Spinal cord (tissue), 10 donors: ENCODE measurements around the gene BCL11A. TPM values are rescaled to one million over a fixed set of nuclear protein-coding genes. Genes with fewer than 3 reads are reported as not detected.

Experiments
- DNase-seq, 6 donors: peaks; one replicate each; pipeline versions ENCODE4 v3.0.0 to v3.0.0-alpha.2; 2013 to 2015; ENCODE audit warnings: low spot score in 6 of 6, low read depth in 4 of 6
- H3K27ac ChIP-seq: one replicate; pipeline ENCODE4 v1.5.1; 2013; ENCODE audit warnings: low read depth, low read length, control low read depth
- H3K27me3 ChIP-seq: one replicate; pipeline ENCODE4 v1.6.1; 2013; ENCODE audit warnings: low read length; ENCODE audit not compliant: control insufficient read depth, insufficient read depth
- H3K36me3 ChIP-seq: one replicate; pipeline ENCODE4 v1.6.1; 2013; ENCODE audit warnings: low read length; ENCODE audit not compliant: control insufficient read depth, insufficient read depth
- H3K4me1 ChIP-seq: one replicate; pipeline ENCODE4 v1.6.1; 2013; ENCODE audit warnings: low read length; ENCODE audit not compliant: control insufficient read depth, insufficient read depth
- H3K4me3 ChIP-seq: one replicate; pipeline ENCODE4 v1.5.1; 2013; ENCODE audit warnings: low read depth, low read length, control low read depth
- H3K9me3 ChIP-seq: one replicate; pipeline ENCODE4 v1.6.1; 2013; ENCODE audit warnings: low read length; ENCODE audit not compliant: control insufficient read depth, insufficient read depth
- WGBS: methylation state at CpG from one replicate; pipeline ENCODE4 v1.1.5; 2013; ENCODE audit warnings: missing lambda C conversion rate; ENCODE audit not compliant: insufficient coverage; 5-methylcytosine and 5-hydroxymethylcytosine counted together
- polyA plus RNA-seq, 2 donors: library from polyadenylated mRNA; unstranded; fragments of 120-200 nt; gene quantifications; one replicate each; pipeline ENCODE4 v1.2.1, GENCODE V29; 2013; ENCODE audit not compliant: insufficient read length in 2 of 2
- total RNA-seq, 2 donors: library from RNA; depleted of rRNA in 1 of 2; stranded (reverse); fragments of 120-200 nt in 1 of 2; fragments of >200 nt in 1 of 2; gene quantifications; one replicate each; pipeline versions ENCODE4 v1.2.3 to v1.2.4, GENCODE V29; 2013 to 2014
- donor health status: healthy.

The BCL11A gene
- total and polyA plus RNA-seq, 4 donors, result 14.9 to 61.6 (median 43.8) TPM

DNA sequence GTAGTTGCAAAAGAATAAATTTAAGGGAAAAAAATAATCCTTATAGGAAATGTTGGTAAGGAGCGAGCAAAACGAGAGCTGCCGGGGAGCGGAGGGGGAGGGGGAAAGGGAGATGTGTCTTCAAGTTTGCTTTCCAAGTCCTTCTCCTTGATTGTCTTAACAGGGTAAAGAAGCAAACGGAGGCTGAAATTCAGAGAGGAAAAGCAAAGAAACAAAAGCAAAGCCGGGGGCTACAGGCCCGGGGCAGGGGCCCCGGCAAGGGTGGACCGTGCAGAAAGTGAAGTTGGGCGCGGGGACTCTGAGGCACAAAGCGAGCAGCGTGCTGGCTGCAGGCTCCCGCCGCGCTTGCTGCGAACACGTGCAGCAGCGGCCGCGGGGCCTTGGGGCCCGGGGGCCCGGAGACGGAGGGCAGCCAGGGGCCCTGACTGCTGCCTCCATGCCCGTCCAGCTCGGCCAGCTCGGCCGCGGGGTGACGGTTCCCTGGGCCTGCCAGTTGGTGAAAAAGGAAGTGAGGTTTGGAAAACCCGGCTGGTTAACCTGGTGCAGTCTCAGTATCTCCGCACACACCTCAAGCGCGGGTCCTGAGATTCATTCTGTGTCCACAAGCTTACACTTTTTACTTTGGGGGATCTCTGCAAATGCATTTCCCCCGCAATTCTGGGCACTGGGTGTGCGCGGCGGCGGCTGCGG lies 4.1 kb downstream of the BCL11A start:
- Histone ChIP-seq H3K4me1 (peaks cover 31% of the 10 kb centered on the region), H3K4me3 (peak overlapping the region; percentile 74), H3K36me3 (peaks cover 4% of the 10 kb centered on the region), H3K9me3 (no peaks in the 10 kb centered on the region), H3K27ac (peak overlapping the region; percentile 65), H3K27me3 (peaks cover 21% of the 10 kb centered on the region)
- DNase-seq, result peak in 2 of 6 donors; percentile 81 to 83
- WGBS, result under 1% methylated on average over 38 of the region's 40 CpGs

DNA sequence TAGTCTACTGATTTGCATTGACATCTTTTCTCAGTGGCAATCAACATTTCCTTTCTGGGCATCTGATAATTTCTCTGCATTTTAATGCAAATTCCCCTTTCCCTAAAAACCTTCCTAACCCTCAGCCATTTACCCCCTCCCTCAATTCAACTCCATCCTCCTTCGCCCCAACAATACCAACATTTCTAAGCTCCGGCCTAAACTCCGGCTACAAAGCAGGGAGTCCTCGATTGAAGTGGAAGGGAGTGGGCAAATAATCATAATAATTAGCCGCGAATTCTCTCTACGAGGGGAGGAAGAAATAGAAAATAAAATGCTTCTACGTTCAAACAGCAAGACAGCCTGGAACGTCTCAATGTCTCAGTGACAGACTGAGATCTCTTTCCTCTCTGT lies 4.6 kb downstream of the BCL11A start:
- Histone ChIP-seq H3K4me3 (peak overlapping the region; percentile 74), H3K4me1 (peaks cover 25% of the 10 kb centered on the region), H3K9me3 (no peaks in the 10 kb centered on the region), H3K36me3 (peaks cover 4% of the 10 kb centered on the region), H3K27me3 (peaks cover 17% of the 10 kb centered on the region), H3K27ac (peak overlapping the region; percentile 37)
- DNase-seq, result no peak
- no CpG with 5 or more reads among the region's 9 CpGs for WGBS

DNA sequence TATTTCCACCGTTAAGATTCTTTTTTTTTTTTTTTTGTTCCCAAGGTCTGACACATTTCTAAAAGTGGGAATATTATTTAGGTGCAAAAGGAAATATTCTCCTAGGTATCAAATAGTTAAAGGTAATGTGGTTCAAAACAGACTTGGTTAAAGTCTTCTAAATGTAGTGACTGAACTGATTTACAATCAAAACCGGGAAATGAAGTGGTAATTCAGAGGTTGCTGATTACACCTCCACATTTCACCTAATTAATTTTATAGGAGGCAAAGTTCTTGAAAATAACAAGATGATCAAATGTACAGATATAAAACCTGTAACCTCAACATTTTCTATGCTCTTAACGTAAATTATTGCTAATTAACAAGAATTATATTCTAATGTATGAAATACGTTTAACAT lies 5.1 kb downstream of the BCL11A start:
- Histone ChIP-seq H3K36me3 (peaks cover 4% of the 10 kb centered on the region), H3K27ac (no peak overlapping the region), H3K27me3 (peaks cover 16% of the 10 kb centered on the region), H3K4me3 (no peak overlapping the region), H3K9me3 (no peaks in the 10 kb centered on the region), H3K4me1 (peaks cover 24% of the 10 kb centered on the region)
- no CpG with 5 or more reads among the region's 4 CpGs for WGBS
- DNase-seq, result peak in 2 of 6 donors; percentile 38 to 66

DNA sequence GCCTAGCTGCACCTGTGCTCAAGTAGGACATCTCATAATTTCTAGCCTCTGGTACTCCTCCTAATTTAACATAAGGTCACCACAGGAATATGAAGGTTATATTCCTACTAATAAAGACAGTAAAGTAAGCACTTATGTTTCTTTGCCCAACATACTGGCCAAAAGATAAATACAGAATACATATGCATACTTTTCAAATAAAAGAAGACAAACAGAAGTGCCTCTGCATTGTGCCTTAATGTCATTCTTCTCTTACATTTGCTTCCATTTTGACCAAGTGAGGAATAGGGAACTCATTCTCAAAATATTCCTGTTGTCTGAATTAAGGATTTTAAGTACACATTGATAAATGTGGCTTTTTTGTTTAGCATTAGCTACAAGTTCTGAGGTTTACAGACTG lies 5.6 kb downstream of the BCL11A start:
- Histone ChIP-seq H3K27me3 (peaks cover 16% of the 10 kb centered on the region), H3K36me3 (peaks cover 4% of the 10 kb centered on the region), H3K4me3 (peak overlapping the region; percentile 12), H3K9me3 (no peaks in the 10 kb centered on the region), H3K4me1 (peaks cover 24% of the 10 kb centered on the region), H3K27ac (no peak overlapping the region)
- peak in 1 of 6 donors; percentile 55 for DNase-seq

DNA sequence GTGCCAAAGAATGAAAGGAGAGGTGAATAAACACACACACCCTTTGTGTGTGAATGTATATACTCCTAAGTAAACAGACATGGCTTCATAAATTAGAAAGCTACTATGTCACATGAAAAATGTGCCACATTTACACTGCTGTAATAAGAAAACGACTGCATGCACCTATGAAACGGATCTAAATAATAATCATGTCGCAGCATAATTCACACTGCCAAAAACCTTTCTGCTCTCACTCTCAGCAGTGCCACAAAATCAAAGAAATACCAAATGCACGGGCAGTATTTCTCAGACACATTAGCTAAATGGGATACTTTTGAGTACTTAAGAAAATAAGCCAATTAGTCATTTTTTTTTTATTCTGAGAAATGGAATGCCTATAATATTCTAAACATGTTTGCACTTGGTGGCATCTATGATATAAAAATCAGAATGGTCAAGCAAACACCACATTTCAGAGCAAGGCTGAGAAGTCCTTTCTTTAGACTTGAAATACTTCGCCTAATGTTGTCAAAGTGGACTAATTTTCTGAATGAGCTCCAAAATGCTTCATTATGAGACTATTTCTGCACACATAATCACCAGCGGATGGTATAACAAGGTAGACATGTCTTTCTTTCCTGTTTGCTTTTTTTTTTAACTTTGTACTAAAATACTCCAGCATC lies 6.6 kb downstream of the BCL11A start:
- Histone ChIP-seq H3K4me1 (peaks cover 16% of the 10 kb centered on the region), H3K36me3 (peaks cover 4% of the 10 kb centered on the region), H3K27ac (no peak overlapping the region), H3K9me3 (no peaks in the 10 kb centered on the region), H3K27me3 (peaks cover 12% of the 10 kb centered on the region), H3K4me3 (no peak overlapping the region)
- DNase-seq, result peak in 2 of 6 donors; percentile 58 to 75
- 48% methylated on average over 3 of the region's 6 CpGs for WGBS

DNA sequence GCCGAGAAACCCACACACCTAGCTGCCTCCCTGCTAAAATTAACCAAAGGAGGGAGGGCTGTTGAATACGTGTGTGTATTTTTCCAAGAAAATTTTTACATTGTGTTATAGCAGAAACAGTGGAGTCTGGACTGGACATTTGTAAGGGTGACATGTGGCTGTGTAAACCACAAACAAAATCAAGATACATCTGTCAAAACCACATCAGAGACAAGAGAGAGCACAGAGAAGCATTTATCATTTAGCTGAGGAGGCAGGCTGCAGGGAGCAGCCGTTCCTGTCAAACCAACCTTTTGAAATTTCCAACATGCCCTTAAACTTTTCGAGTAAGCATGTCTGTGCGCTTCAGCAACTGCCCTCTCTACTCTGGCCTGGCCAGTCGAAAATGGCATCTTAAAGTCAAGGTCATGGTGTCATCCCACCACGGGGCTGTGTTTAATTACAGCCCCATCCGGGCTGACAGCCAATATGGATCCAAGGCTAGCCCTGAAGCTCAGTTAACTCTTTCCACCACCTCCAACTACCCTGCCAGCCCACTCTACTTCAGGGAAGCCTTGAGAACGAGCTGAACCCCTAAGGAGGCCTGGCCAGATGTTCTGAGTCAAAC lies 8.4 kb downstream of the BCL11A start:
- H3K36me3 ChIP-seq, result peaks cover 4% of the 10 kb centered on the region
- peaks cover 2% of the 10 kb centered on the region for H3K27me3 ChIP-seq
- H3K4me1 ChIP-seq, result peaks cover 4% of the 10 kb centered on the region
- H3K9me3 ChIP-seq, result no peaks in the 10 kb centered on the region
- no peak overlapping the region for H3K4me3 ChIP-seq
- H3K27ac ChIP-seq, result no peak overlapping the region
- 51% methylated on average over 7 of the region's 9 CpGs for WGBS
- DNase-seq, result peak in 2 of 6 donors; percentile 37 to 51

DNA sequence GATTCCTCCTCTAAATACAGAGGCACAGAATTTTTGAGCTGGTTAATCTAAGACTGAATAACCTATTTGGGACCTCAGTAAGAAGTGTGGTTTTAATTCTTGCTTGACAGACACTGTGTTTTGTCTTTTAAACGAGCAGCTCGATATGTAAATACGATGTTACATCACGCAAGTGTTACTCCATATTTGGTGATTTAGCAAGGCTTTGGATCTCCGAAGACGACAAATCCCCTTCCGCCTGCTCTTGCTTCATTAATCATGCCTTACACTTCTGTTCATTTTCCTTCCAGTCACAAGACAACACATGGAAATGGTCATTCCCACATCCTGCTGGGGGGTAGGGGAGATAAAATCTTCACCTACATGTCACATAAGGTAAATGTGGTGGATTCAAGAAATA lies 9.4 kb downstream of the BCL11A start:
- Histone ChIP-seq H3K4me1 (peaks cover under 1% of the 10 kb centered on the region), H3K4me3 (no peak overlapping the region)
- WGBS, result 60% methylated on average over 4 of the region's 7 CpGs

DNA sequence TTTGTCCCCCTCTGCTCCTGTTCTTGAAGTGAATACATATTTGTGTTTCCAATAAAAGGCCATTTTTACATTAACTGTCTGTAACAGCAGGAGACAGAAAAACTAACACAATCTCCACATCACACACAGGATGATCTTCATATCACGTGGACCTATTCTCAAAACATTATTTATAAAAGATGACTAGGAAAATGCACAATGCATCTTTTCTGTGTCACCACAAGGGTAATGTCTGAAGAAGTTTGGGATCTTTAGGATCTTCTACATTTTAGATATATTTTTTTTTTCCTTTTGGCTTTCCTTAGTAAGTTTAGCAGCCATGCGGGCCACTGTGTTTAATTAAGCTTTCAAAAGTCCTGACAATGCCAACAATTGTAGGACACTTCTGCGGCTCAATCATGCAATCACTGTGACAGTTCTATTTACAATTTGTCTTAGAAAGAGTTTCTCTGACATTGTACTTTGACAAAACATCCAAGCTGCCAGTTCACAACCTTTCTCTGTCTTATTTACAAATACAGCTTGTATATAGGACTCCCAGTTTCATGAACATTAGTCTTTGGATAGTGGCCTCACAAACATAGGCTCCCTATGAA lies 12.3 kb downstream of the BCL11A start:
- H3K4me1 ChIP-seq, result no peaks in the 10 kb centered on the region
- no CpG with 5 or more reads among the region's 3 CpGs for WGBS
- peaks cover 3% of the 10 kb centered on the region for H3K27me3 ChIP-seq
- H3K36me3 ChIP-seq, result peaks cover 4% of the 10 kb centered on the region
- H3K9me3 ChIP-seq, result no peaks in the 10 kb centered on the region
- H3K27ac ChIP-seq, result no peak overlapping the region
- peak in 2 of 6 donors; percentile 53 to 60 for DNase-seq
- no peak overlapping the region for H3K4me3 ChIP-seq

More for the DNA sequence above, 9.4 kb downstream of the BCL11A start:
- Histone ChIP-seq H3K9me3 (no peaks in the 10 kb centered on the region), H3K27ac (no peak overlapping the region), H3K27me3 (peaks cover 2% of the 10 kb centered on the region), H3K36me3 (peaks cover 4% of the 10 kb centered on the region)
- DNase-seq, result peak in 2 of 6 donors; percentile 78 to 80

DNA sequence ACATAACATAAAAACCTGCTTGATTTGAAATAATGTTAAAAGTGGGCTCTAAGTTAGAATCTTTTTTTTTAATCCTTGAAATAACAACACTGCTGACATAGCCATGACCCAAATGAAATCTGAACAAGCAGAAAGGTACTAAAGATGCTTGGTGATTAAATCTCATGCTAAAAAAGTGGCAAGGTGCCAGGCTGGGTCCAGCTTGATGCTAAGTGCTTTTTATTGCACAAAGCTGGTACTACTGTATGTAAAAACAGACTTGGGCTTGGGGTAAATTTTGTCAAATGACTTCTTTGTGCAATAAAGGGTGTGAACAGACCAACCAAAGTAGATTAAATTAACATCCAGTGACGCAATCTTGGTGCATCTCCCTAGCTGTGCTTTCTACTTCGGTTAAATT lies 13.4 kb downstream of the BCL11A start:
- H3K27me3 ChIP-seq, result peaks cover 3% of the 10 kb centered on the region
- H3K36me3 ChIP-seq, result peaks cover 1% of the 10 kb centered on the region
- H3K27ac ChIP-seq, result no peak overlapping the region
- H3K9me3 ChIP-seq, result no peaks in the 10 kb centered on the region
- 56% methylated on average over 2 of the region's 2 CpGs for WGBS
- no peak overlapping the region for H3K4me3 ChIP-seq
- peak in 2 of 6 donors; percentile 76 to 78 for DNase-seq
- H3K4me1 ChIP-seq, result no peaks in the 10 kb centered on the region
